Measurements from ENCODE around the gene VGF.

The VGF gene

GRCh38 chr7:101169838-101170551 lies 4.6 kb upstream of the VGF start (continued):
- no peak; the same call in 1 of the 2 replicates for TF ChIP-seq PRDM10 (tag by site-specific recombination; IDR thresholded peaks at IDR 0.05)
- no peak for TF ChIP-seq ZNF112 (tag by site-specific recombination; IDR thresholded peaks at IDR 0.05)
- no peak for TF ChIP-seq ZNF302 (tag by site-specific recombination; IDR thresholded peaks at IDR 0.05; ENCODE audit: low read depth)
- no peak for TF ChIP-seq ZNF292 (tag by site-specific recombination; IDR thresholded peaks at IDR 0.05; ENCODE audit: borderline replicate concordance, low read depth)
- no peak for TF ChIP-seq ZBTB44 (tag by site-specific recombination; IDR thresholded peaks at IDR 0.05)
- no peak for TF ChIP-seq ZNF274 (IDR thresholded peaks at IDR 0.05; ENCODE audit: low read length)
- no peak for TF ChIP-seq ZNF274 (tag by site-specific recombination; IDR thresholded peaks at IDR 0.05; ENCODE audit: borderline replicate concordance)
- TF ChIP-seq TRIM28 (IDR thresholded peaks at IDR 0.05; ENCODE audit: borderline replicate concordance, low read length), result no peak
- TF ChIP-seq ZSCAN18 (tag by site-specific recombination; IDR thresholded peaks at IDR 0.05), result no peak
- TF ChIP-seq ZNF571 (tag by site-specific recombination; IDR thresholded peaks at IDR 0.05), result no peak
- TF ChIP-seq GLIS2 (tag by site-specific recombination; IDR thresholded peaks at IDR 0.05), result peak; percentile 61
- no peak for TF ChIP-seq ZNF10 (tag by site-specific recombination; IDR thresholded peaks at IDR 0.05)
- TF ChIP-seq ZNF423 (tag by site-specific recombination; IDR thresholded peaks at IDR 0.05), result no peak
- peak; percentile 24; the same call in 1 of the 2 replicates for TF ChIP-seq PATZ1 (tag by site-specific recombination; IDR thresholded peaks at IDR 0.05)
- TF ChIP-seq ZNF366 (tag by site-specific recombination; conservative IDR thresholded peaks at IDR 0.05), result no peak
- no peak for TF ChIP-seq ZNF473 (tag by site-specific recombination; IDR thresholded peaks at IDR 0.05)
- TF ChIP-seq GLI2 (tag by site-specific recombination; IDR thresholded peaks at IDR 0.05; ENCODE audit: borderline replicate concordance, low read depth), result no peak
- TF ChIP-seq ZNF843 (tag by site-specific recombination; IDR thresholded peaks at IDR 0.05), result no peak
- no peak for TF ChIP-seq ZNF626 (tag by site-specific recombination; IDR thresholded peaks at IDR 0.05)
- no peak for TF ChIP-seq ZFP41 (tag by site-specific recombination; IDR thresholded peaks at IDR 0.05; ENCODE audit: borderline replicate concordance)
- no peak for TF ChIP-seq ZNF174 (tag by site-specific recombination; IDR thresholded peaks at IDR 0.05)
- TF ChIP-seq MZF1 (tag by site-specific recombination; IDR thresholded peaks at IDR 0.05; ENCODE audit: borderline replicate concordance), result no peak
- TF ChIP-seq ZBTB1 (tag by site-specific recombination; IDR thresholded peaks at IDR 0.05), result no peak
- TF ChIP-seq KLF16 (tag by site-specific recombination; IDR thresholded peaks at IDR 0.05), result no peak; the same call in 1 of the 2 replicates
- TF ChIP-seq AEBP2 (tag by site-specific recombination; IDR thresholded peaks at IDR 0.05; ENCODE audit: borderline replicate concordance), result no peak
- TF ChIP-seq KLF1 (tag by site-specific recombination; IDR thresholded peaks at IDR 0.05), result no peak
- no peak for TF ChIP-seq ZNF26 (tag by site-specific recombination; IDR thresholded peaks at IDR 0.05)

All from HEK293 (cell line).